Measurements from ENCODE around the gene MAGI1.

- TF ChIP-seq ARNTL (CRISPR knock-in tag; IDR thresholded peaks at IDR 0.05; ENCODE audit: borderline replicate concordance, low read depth), result no peak
- no peak for TF ChIP-seq ZFP30 (CRISPR knock-in tag; IDR thresholded peaks at IDR 0.05)
- no peak for TF ChIP-seq BACH2 (CRISPR knock-in tag; IDR thresholded peaks at IDR 0.05; ENCODE audit: borderline replicate concordance)
- no peak for TF ChIP-seq CSDC2 (CRISPR knock-in tag; IDR thresholded peaks at IDR 0.05)
- no peak for TF ChIP-seq ZNF565 (CRISPR knock-in tag; conservative IDR thresholded peaks at IDR 0.05; ENCODE audit: low read depth)
- no peak for TF ChIP-seq ZFP3 (CRISPR knock-in tag; IDR thresholded peaks at IDR 0.05)
- no peak for TF ChIP-seq TOX (CRISPR knock-in tag; IDR thresholded peaks at IDR 0.05; ENCODE audit: borderline replicate concordance)
- TF ChIP-seq PATZ1 (CRISPR knock-in tag; IDR thresholded peaks at IDR 0.05; ENCODE audit: borderline replicate concordance), result no peak
- no peak for TF ChIP-seq TSHZ2 (CRISPR knock-in tag; IDR thresholded peaks at IDR 0.05)
- TF ChIP-seq OSR1 (CRISPR knock-in tag; IDR thresholded peaks at IDR 0.05), result no peak
- TF ChIP-seq ZNF8 (CRISPR knock-in tag; IDR thresholded peaks at IDR 0.05), result no peak
- TF ChIP-seq CREB5 (CRISPR knock-in tag; IDR thresholded peaks at IDR 0.05; ENCODE audit: low read depth), result no peak
- TF ChIP-seq RARB (CRISPR knock-in tag; IDR thresholded peaks at IDR 0.05), result no peak
Measured at GRCh38 chr3:65497846-65498245, 540.9 kb downstream of the MAGI1 start.
